HG03571 (cell line): ENCODE results near the gene HSPB2.
"Not testable (repeated sequence)": the region's sequence is repeated elsewhere in the genome, so short reads cannot be mapped to it uniquely, and the experiment has no call there.

ENCODE experiments used
- ATAC-seq: cut with Tn5 transposase; IDR thresholded peaks from one replicate; pipeline ENCODE4 v1.9.1; 2021; ENCODE audit not compliant: unreplicated experiment

The HSPB2 gene

GRCh38 chr11:111913031-111913861 lies 712 bp downstream of the HSPB2 start:
- no peak for ATAC-seq

GRCh38 chr11:111913997-111914396 lies 1.5 kb downstream of the HSPB2 start:
- no peak for ATAC-seq

- no peak for ATAC-seq
Observed at GRCh38 chr11:111916768-111917167, 4.2 kb downstream of the HSPB2 start.

GRCh38 chr11:111917312-111917711 lies 4.8 kb downstream of the HSPB2 start:
- no peak for ATAC-seq

GRCh38 chr11:111917788-111918187 lies 5.3 kb downstream of the HSPB2 start:
- no peak for ATAC-seq

- ATAC-seq, result no peak
Observed at GRCh38 chr11:111918390-111919256, 6.1 kb downstream of the HSPB2 start, which contains the start of gene C11orf52. C11orf52 (plus strand) TSS chr11:111918913; CDS start chr11:111918973, 60 bp downstream.

- no peak for ATAC-seq
Observed at GRCh38 chr11:111920908-111921307, 8.4 kb downstream of the HSPB2 start.

GRCh38 chr11:111921541-111922230 lies 9.2 kb downstream of the HSPB2 start:
- ATAC-seq, result no peak

- no peak for ATAC-seq
Observed at GRCh38 chr11:111922803-111923202, 10.3 kb downstream of the HSPB2 start.

- ATAC-seq, result no peak
Observed at GRCh38 chr11:111923351-111923788, 10.8 kb downstream of the HSPB2 start.

- ATAC-seq, result no peak
Observed at GRCh38 chr11:111923951-111924350, 11.4 kb downstream of the HSPB2 start.

GRCh38 chr11:111925953-111926352 lies 13.4 kb downstream of the HSPB2 start:
- no peak for ATAC-seq

- peak; percentile 94 for ATAC-seq
Observed at GRCh38 chr11:111926505-111927391, 14.2 kb downstream of the HSPB2 start.

- ATAC-seq, result no peak
Observed at GRCh38 chr11:111930472-111930871, 17.9 kb downstream of the HSPB2 start.

- no peak for ATAC-seq
Observed at GRCh38 chr11:111932611-111932950, 20.0 kb downstream of the HSPB2 start.

- not testable (repeated sequence) for ATAC-seq
Observed at GRCh38 chr11:111933176-111933575, 20.6 kb downstream of the HSPB2 start.

- no peak for ATAC-seq
Observed at GRCh38 chr11:111933872-111934271, 21.3 kb downstream of the HSPB2 start.

GRCh38 chr11:111934306-111934705 lies 21.8 kb downstream of the HSPB2 start:
- ATAC-seq, result no peak

- no peak for ATAC-seq
Observed at GRCh38 chr11:111935317-111936039, 22.9 kb downstream of the HSPB2 start.
